IPS-18a (cell line): ENCODE measurements around the gene OSM.

Experiments used
- H3K27ac ChIP-seq: one replicate; pipeline ENCODE4 v1.5.1; 2013; ENCODE audit warnings: low read length
- H3K27me3 ChIP-seq: one replicate; pipeline ENCODE4 v1.6.1; 2013; ENCODE audit warnings: mild to moderate bottlenecking, low read length; ENCODE audit not compliant: control insufficient read depth, insufficient read depth
- H3K36me3 ChIP-seq: one replicate; pipeline ENCODE4 v1.6.1; 2013; ENCODE audit warnings: low read depth, low read length; ENCODE audit not compliant: control insufficient read depth
- H3K4me1 ChIP-seq: one replicate; pipeline ENCODE4 v1.6.1; 2013; ENCODE audit warnings: low read depth, low read length; ENCODE audit not compliant: control insufficient read depth
- H3K4me3 ChIP-seq: one replicate; pipeline ENCODE4 v1.5.1; 2013; ENCODE audit warnings: low read length
- H3K9ac ChIP-seq: one replicate; pipeline ENCODE4 v1.6.1; 2013; ENCODE audit warnings: mild to moderate bottlenecking, low read length, moderate library complexity
- H3K9me3 ChIP-seq: one replicate; pipeline ENCODE4 v1.6.1; 2013; ENCODE audit warnings: low read depth, low read length; ENCODE audit not compliant: control insufficient read depth

The OSM gene

DNA sequence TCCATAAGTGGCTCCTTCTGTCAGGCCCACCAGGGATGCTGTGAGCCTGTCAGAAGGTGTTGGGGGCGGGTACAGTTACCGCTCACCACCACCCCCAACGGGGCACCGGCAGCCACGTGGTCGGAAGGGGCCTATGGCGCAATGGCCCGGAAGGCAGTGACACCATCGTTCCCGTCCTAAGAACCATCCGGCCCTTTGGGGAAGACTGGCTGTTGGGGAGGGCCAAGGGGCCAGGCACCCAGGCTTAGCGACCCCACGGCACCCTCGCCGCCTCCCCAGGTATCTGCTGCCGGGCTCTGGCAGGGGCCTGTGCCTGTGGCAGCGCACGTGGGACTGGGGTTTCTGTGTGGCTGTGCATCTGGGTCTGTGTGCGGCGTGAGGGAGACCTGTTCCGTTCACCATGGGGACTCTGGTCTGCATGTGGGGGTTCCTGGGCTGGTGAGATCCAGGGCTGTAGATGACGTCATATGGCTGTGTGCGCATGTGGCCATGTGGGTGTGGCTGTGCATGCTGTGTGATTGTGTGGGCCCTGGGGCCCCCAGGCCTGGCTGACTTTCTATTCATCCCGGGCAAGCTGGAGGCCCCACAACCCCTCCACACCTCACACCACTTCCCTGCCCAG, 717 bp downstream of the OSM start:
- H3K4me3 ChIP-seq, result no peak overlapping the region
- H3K9ac ChIP-seq, result no peak overlapping the region
- H3K36me3 ChIP-seq, result no peaks in the 10 kb centered on the region
- H3K9me3 ChIP-seq, result no peaks in the 10 kb centered on the region
- no peaks in the 10 kb centered on the region for H3K4me1 ChIP-seq
- no peak overlapping the region for H3K27ac ChIP-seq
- H3K27me3 ChIP-seq, result peaks cover 6% of the 10 kb centered on the region

DNA sequence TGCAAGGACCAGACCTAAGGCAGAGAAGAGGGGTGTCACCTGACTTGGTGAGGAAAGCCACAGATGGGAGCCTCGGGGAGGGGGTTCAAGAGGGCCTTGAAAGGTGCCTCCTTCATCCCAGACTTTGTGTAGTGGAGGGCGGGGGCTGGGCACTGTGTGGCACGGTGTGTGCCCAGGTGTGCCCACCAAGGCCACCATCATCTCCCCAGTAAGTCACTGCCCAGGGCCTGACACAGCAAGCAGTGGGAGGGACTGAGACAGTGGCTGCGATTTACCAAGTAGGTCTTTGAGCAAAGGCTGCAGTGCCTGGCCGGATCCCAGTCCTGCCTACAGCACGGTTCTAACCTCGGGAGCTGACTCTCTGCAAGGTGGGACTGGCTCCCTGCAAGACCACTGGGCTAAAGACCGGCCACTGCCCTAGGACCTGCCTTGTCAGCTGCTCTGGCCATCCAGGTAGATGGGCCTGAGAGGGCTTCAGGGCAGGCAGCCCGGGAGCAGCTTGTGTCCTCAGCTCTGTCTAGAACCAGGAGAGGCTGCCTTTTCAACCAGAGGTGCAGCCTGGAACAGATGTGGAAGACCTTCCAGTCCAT, 1.4 kb downstream of the OSM start:
- Histone ChIP-seq H3K36me3 (no peaks in the 10 kb centered on the region), H3K9me3 (no peaks in the 10 kb centered on the region), H3K27me3 (peaks cover 6% of the 10 kb centered on the region), H3K4me3 (no peak overlapping the region), H3K4me1 (no peaks in the 10 kb centered on the region), H3K27ac (no peak overlapping the region), H3K9ac (no peak overlapping the region)

DNA sequence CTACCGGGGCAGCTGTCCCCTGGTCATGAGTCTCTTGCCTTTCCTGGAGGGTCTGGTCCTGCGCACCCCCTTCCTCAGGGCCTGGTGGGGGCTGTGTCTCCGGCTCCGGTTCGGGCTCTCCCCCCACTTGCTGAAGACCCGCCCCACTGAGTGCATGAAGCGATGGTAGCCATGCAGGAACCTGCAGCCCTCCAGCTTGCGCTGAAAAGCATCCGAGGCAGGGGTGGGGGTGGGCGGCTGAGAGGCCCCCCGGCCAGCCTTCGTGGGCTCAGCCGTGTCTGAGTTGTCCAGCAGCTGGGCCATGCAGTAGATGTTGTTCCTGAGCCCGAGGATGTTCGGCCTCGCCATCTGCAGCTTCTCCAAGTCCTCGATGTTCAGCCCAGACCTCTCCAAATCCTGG, 2.8 kb downstream of the OSM start:
- Histone ChIP-seq H3K27ac (no peak overlapping the region), H3K36me3 (no peaks in the 10 kb centered on the region), H3K9ac (no peak overlapping the region)

DNA sequence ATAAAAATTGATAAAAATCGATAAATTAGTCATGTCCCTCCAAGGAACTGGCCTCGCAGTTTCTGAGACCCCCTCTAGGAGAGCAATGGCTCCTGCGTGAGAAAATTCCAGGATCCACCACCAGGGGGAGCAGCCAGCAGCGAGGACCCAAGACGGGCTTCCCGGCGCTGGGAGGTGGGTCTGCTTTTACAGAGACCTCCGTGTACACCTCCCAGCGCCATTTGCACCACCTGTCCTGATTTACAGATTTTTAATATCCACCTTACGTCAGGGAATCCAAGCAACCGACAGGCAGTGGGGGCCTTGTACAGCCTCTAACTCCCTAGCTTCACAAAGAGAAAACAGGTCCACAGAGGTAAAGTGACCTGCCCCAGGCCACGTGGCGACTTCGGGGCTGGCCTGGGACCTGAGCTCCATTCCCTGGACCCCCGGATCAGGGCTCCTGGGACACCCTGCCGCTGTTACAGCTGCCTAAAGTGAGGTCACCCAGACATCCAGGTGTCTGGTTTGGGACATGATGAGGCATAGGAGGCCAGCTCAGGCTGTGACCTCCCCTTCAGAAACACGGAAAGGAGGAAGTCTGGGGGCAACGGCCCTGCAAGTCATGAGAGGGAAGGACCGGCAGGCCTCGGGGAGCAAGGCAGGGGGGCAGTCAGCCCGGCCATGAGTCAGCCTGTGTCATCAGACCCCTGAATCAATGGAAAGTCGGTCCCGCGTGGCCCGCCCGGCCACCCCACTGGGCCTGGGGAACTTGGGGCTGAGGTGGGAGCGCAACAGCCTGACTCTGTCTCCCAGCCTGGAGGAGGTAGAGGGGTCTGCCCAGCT, 3.5 kb downstream of the OSM start:
- Histone ChIP-seq H3K9me3 (no peaks in the 10 kb centered on the region), H3K36me3 (no peaks in the 10 kb centered on the region), H3K27ac (no peak overlapping the region), H3K9ac (no peak overlapping the region), H3K4me1 (no peaks in the 10 kb centered on the region), H3K4me3 (no peak overlapping the region), H3K27me3 (peaks cover 6% of the 10 kb centered on the region)

More for the DNA sequence above, 2.8 kb downstream of the OSM start:
- H3K9me3 ChIP-seq, result no peaks in the 10 kb centered on the region
- peaks cover 6% of the 10 kb centered on the region for H3K27me3 ChIP-seq
- no peaks in the 10 kb centered on the region for H3K4me1 ChIP-seq
- no peak overlapping the region for H3K4me3 ChIP-seq

DNA sequence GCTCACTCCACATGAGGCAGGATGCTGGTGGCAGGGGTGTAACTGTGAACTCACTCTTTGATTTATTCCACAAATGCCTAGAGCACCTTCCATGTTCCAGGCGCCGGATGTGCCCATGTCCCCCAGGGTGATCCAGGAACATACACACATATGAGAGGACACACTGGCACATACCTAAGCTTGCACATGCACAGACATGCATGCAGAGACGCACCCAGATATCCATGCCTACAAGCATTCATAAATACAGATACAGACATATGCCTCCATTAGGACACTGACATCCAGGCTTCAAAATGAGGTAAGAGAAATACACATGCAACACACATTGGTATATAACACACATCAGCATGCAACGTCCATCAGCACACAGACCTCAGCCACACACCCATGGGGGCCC, 4.5 kb downstream of the OSM start:
- no peak overlapping the region for H3K9ac ChIP-seq
- H3K4me3 ChIP-seq, result no peak overlapping the region
- no peaks in the 10 kb centered on the region for H3K9me3 ChIP-seq
- H3K36me3 ChIP-seq, result no peaks in the 10 kb centered on the region
- peaks cover 6% of the 10 kb centered on the region for H3K27me3 ChIP-seq
- H3K4me1 ChIP-seq, result no peaks in the 10 kb centered on the region
- H3K27ac ChIP-seq, result no peak overlapping the region

DNA sequence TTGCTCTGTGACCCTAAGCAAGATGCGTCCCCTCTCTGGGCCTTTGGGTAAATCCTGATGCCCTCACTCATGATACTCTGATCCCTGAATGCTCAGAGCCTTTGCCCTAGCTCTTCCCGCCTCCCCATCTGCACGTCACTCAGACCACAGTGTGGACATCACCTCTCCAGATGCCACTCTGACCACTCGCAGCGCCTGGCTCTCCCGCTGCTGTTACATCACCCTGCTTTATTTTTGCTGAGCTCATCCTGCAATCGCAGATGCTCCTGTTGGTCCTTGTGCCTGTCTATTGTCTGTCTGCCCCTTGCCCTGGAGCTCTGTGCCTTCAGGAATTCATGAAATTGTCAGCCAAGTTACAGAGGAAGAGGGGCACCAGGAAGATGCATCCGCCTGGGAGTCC, 5.5 kb downstream of the OSM start:
- Histone ChIP-seq H3K27ac (no peak overlapping the region), H3K9me3 (no peaks in the 10 kb centered on the region), H3K9ac (no peak overlapping the region), H3K4me3 (no peak overlapping the region), H3K4me1 (no peaks in the 10 kb centered on the region), H3K36me3 (no peaks in the 10 kb centered on the region), H3K27me3 (peaks cover 6% of the 10 kb centered on the region)

DNA sequence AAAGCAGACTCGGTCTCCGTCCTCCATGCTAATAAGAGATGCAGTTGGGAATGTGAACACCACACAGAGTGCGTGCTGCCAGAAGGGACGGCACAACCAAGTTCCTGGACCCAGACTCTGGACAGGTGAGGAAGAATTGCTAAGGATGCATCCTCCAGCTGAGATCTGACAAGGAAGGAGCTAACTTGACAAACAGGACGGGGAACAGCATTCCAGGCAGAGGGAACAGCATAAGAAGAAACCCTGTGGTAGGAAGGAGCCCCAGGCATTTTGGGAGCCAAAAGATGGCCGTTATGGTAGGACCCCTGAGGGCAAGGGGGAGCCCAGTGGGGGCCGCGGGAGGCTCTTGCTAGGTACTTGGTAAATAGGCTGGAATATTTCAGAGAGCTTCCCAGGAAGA, 6.0 kb downstream of the OSM start:
- H3K4me1 ChIP-seq, result no peaks in the 10 kb centered on the region
- H3K9me3 ChIP-seq, result no peaks in the 10 kb centered on the region
- peaks cover 6% of the 10 kb centered on the region for H3K27me3 ChIP-seq
- no peaks in the 10 kb centered on the region for H3K36me3 ChIP-seq
- H3K4me3 ChIP-seq, result no peak overlapping the region
- no peak overlapping the region for H3K9ac ChIP-seq
- H3K27ac ChIP-seq, result no peak overlapping the region

DNA sequence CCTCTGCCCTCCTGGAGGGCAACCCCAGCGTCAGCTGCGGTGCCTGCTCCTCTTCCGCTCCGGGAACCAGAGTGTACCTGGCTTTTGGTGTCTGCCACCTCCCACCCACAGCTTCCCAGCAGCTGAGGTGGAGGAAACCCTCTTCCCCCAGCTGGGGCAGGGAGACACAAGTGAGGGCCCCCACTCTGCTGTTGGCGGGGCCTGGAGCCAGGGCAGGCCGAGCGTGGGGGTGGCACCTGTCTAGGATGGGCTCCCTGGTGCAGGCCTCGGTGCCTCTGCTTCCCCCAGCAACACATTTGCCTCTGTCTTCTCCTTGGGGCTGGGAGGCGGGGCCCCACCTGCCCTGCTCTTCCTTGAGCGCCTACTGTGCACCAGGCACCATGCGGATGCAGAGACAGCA, 6.4 kb downstream of the OSM start:
- Histone ChIP-seq H3K9ac (no peak overlapping the region), H3K27ac (no peak overlapping the region), H3K4me3 (no peak overlapping the region), H3K9me3 (no peaks in the 10 kb centered on the region), H3K36me3 (no peaks in the 10 kb centered on the region), H3K27me3 (peaks cover 6% of the 10 kb centered on the region), H3K4me1 (no peaks in the 10 kb centered on the region)

DNA sequence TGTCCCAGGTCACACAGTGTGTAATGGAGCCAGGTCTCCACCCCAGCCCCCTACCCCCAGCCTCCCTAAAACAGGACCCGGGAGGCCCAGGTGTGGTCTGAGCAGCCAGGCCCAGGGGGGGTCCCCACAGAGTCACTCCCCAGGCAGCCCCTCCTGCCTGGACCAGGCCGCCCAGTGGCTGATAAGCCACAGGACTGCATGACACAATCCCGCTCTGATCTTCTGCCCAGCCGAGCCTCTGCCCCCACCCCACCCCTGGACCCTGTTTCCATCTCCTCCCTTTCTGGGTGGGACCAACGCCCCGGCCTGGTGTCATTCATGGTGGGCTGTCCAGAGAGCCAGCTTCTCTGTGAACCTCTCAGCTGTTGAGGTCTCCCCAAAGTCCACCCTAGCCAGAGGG, 12.3 kb downstream of the OSM start:
- no peaks in the 10 kb centered on the region for H3K4me1 ChIP-seq
- no peaks in the 10 kb centered on the region for H3K27me3 ChIP-seq
- no peaks in the 10 kb centered on the region for H3K36me3 ChIP-seq
- H3K4me3 ChIP-seq, result no peak overlapping the region
- no peak overlapping the region for H3K9ac ChIP-seq
- no peaks in the 10 kb centered on the region for H3K9me3 ChIP-seq
- H3K27ac ChIP-seq, result no peak overlapping the region

DNA sequence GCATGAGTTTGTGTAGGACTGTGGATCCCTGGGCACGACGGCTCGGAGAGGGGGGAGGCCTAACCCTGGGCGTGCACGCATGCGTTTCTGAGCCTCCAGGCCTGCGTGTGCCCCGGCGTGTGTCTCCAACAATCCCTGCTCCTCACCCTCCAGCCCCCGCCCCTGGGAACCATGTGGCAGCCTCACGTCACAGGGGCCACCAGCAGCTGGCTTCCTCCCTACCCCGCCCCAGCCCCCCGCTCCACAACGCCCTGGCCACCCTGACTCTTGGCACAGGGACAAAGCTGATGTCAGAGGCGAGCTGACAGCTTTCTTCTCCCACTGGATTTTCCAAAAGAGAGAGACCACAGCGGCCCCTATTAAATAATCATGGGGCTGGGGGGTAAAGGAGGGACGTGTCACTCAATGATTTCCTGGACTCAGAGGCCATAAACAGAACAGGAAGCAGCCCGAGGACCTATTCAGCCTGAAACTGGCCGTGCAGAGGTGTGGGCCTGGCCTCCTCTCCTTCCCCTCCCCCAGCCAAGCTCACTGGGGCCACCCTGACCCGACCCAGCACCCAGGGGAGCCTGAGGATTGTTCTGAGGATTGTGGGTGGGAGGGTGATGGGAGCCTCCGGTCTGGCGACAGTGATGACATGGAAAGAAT, 13.3 kb downstream of the OSM start:
- Histone ChIP-seq H3K4me3 (no peak overlapping the region), H3K9ac (no peak overlapping the region), H3K27me3 (no peaks in the 10 kb centered on the region), H3K9me3 (no peaks in the 10 kb centered on the region), H3K36me3 (no peaks in the 10 kb centered on the region), H3K27ac (no peak overlapping the region), H3K4me1 (no peaks in the 10 kb centered on the region)

DNA sequence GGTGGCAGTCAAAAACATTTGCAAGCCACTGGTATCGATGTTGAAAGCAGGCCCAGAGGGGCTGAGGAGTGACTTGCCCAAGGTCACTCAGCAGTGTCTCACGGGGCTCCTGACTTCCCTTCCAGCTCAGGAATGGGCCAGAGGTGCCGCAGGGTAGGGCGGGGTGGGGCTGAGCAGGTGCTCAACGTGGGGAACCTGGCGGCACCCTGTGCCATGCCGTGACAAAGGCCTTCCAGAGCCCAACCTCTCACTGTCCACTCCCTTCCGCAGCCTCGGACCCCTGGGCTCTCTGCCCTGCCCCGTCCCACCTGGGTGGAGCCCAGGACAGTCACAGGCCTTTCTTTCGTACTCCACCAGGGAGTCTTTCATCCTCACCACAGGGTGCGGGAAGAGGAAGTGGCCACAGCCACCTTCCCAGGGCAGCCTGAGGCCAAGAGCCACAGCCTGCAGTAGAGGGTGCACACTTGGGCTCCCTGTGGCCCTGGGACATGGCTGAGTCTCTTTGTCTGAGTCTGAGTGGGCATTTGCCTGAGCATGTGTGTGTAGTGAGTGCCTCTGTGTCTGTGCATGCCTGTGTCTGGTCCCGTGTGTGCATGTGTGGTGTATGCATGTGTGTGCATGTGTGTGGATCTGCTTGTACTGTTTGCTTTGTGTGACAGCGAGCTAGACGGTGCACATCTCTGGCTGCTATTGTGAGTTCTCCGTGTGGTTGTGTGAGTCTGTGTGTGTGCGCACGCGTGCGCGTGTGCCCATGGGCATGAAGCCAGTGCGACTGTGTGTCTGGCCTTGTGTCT, 14.0 kb downstream of the OSM start:
- Histone ChIP-seq H3K27ac (no peak overlapping the region), H3K9ac (no peak overlapping the region)

More for the DNA sequence above, 14.0 kb downstream of the OSM start:
- Histone ChIP-seq H3K4me3 (no peak overlapping the region), H3K9me3 (no peaks in the 10 kb centered on the region), H3K36me3 (no peaks in the 10 kb centered on the region), H3K27me3 (peaks cover 3% of the 10 kb centered on the region), H3K4me1 (no peaks in the 10 kb centered on the region)
